ENCODE data around the gene ANAPC4.

The ANAPC4 gene

DNA sequence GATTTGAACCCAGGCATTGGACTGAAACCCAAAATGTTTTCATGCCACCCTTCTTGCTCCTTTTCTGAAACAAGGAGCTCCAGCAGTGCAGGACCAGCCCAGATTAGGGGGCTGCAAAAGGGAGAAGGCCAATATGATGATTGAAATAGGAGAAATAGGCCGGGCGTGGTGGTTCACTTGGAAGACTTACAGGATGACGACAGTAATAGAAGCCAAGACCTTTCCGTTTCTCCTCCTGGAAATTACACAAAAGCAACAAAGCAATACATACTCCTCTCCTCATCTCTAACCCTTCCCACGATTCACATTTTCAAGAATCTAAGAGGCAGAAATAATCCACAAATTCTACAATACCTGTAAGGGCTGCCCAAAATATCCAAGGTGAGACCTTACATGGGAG lies 90.8 kb downstream of the ANAPC4 start:
- DNase-seq = no peak
- Histone ChIP-seq H3K9me3 (no peaks in the 10 kb centered on the region), H3K4me1 (no peaks in the 10 kb centered on the region), H3K36me3 (no peaks in the 10 kb centered on the region), H3K4me3 (ENCODE audit: low read depth, low read length) (no peak overlapping the region), H3K27me3 (no peaks in the 10 kb centered on the region)
- TF ChIP-seq, protein P1, sequence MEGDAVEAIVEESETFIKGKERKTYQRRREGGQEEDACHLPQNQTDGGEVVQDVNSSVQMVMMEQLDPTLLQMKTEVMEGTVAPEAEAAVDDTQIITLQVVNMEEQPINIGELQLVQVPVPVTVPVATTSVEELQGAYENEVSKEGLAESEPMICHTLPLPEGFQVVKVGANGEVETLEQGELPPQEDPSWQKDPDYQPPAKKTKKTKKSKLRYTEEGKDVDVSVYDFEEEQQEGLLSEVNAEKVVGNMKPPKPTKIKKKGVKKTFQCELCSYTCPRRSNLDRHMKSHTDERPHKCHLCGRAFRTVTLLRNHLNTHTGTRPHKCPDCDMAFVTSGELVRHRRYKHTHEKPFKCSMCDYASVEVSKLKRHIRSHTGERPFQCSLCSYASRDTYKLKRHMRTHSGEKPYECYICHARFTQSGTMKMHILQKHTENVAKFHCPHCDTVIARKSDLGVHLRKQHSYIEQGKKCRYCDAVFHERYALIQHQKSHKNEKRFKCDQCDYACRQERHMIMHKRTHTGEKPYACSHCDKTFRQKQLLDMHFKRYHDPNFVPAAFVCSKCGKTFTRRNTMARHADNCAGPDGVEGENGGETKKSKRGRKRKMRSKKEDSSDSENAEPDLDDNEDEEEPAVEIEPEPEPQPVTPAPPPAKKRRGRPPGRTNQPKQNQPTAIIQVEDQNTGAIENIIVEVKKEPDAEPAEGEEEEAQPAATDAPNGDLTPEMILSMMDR (IDR thresholded peaks at IDR 0.05; ENCODE audit: low read depth, low read length) = no peak
